Measurements from ENCODE around the gene DUXB.

Gene DUXB

GRCh38 chr16:75660321-75660720 is 40.9 kb downstream of the DUXB start:
- DNase-seq, result no peak

- no peak for DNase-seq
Measured at GRCh38 chr16:75658175-75658574, 43.1 kb downstream of the DUXB start.

- DNase-seq, result peak; percentile 62
Measured at GRCh38 chr16:75653922-75654321, 47.3 kb downstream of the DUXB start.

GRCh38 chr16:75648265-75649076 is 52.8 kb downstream of the DUXB start:
- DNase-seq, result peak; percentile 73

GRCh38 chr16:75647492-75648264 is 53.6 kb downstream of the DUXB start, which contains the start of the genes KARS1 and TERF2IP:
TSS of gene KARS1 (minus strand) at chr16:75647665. CDS start at chr16:75647639, 26 bp downstream.
TSS of gene TERF2IP (plus strand) at chr16:75647773. CDS start at chr16:75647883, 110 bp downstream.
- peak; percentile 91 for DNase-seq

GRCh38 chr16:75647112-75647491 is 54.2 kb downstream of the DUXB start:
- no peak for DNase-seq

- no peak for DNase-seq
Measured at GRCh38 chr16:75644240-75645012, 56.8 kb downstream of the DUXB start.
